ENCODE data around the gene AP1S2. TPM values are rescaled to one million over a fixed set of nuclear protein-coding genes. Genes with fewer than 3 reads are reported as not detected.

AP1S2 gene
- total and polyA plus RNA-seq, 9 of the 15 experiments (the other 6 are each of a cell fraction or from before 2014, with no cell fraction given) = 11.1 to 64.2 (median 25.8) TPM

- TF ChIP-seq ZNF318 (IDR thresholded peaks at IDR 0.05; ENCODE audit: borderline replicate concordance in 1 of 2, low read depth in 1 of 2) (no peak), BRD4 (IDR thresholded peaks at IDR 0.05) (no peak), HDAC6 (IDR thresholded peaks at IDR 0.05; ENCODE audit: low read depth, low read length) (no peak), NBN (IDR thresholded peaks at IDR 0.05; ENCODE audit: low read depth) (no peak; the same call in 1 of the 2 replicates), MTA1 (IDR thresholded peaks at IDR 0.05; ENCODE audit: borderline replicate concordance) (no peak), SUPT5H (IDR thresholded peaks at IDR 0.05) (peak; percentile 79), FOXJ3 (CRISPR knock-in tag; IDR thresholded peaks at IDR 0.05) (no peak), ZNF253 (CRISPR knock-in tag; conservative IDR thresholded peaks at IDR 0.05) (no peak), VEZF1 (CRISPR knock-in tag; IDR thresholded peaks at IDR 0.05) (peak; percentile 42; the same call in 1 of the 2 replicates), NRF1 (conservative IDR thresholded peaks at IDR 0.05 in 1 of 2, IDR thresholded peaks at IDR 0.05 in 1 of 2) (peak; percentile 95 to 96), DIDO1 (tag; IDR thresholded peaks at IDR 0.05; ENCODE audit: low read depth) (no peak), CHCHD3 (CRISPR knock-in tag; IDR thresholded peaks at IDR 0.05) (no peak), ZNF282 (CRISPR knock-in tag; IDR thresholded peaks at IDR 0.05) (no peak), RFX7 (CRISPR knock-in tag; IDR thresholded peaks at IDR 0.05) (no peak), EWSR1 (IDR thresholded peaks at IDR 0.05; ENCODE audit: borderline replicate concordance, low read depth, partially characterized antibody) (no peak), MAZ (CRISPR knock-in tag; conservative IDR thresholded peaks at IDR 0.05 in 1 of 2, IDR thresholded peaks at IDR 0.05 in 1 of 2) (peak; percentile 40 to 47; a peak in 1 of 4 replicates), LCOR (CRISPR knock-in tag; IDR thresholded peaks at IDR 0.05) (peak; percentile 68; the same call in 1 of the 2 replicates), CGGBP1 (CRISPR knock-in tag; IDR thresholded peaks at IDR 0.05) (no peak), EHMT2 (IDR thresholded peaks at IDR 0.05) (no peak), NR2F6 (CRISPR knock-in tag; IDR thresholded peaks at IDR 0.05) (no peak)
Observed at GRCh38 chrX:15789979-15790768, 64.4 kb downstream of the AP1S2 start, which contains the start of gene ZRSR2 (continued).
